Activated T-helper 1 cell treated with Interleukin-2 at 50 U/mL for 16 hours (primary cell): ENCODE data around the gene WBP1.
"Not testable (repeated sequence)": the region's sequence is repeated elsewhere in the genome, so short reads cannot be mapped to it uniquely, and the experiment has no call there.

Experiments
- DNase-seq: peaks from one replicate; pipeline ENCODE4 v3.0.0-alpha.2; 2020; ENCODE audit warnings: low read depth

WBP1 gene

DNA sequence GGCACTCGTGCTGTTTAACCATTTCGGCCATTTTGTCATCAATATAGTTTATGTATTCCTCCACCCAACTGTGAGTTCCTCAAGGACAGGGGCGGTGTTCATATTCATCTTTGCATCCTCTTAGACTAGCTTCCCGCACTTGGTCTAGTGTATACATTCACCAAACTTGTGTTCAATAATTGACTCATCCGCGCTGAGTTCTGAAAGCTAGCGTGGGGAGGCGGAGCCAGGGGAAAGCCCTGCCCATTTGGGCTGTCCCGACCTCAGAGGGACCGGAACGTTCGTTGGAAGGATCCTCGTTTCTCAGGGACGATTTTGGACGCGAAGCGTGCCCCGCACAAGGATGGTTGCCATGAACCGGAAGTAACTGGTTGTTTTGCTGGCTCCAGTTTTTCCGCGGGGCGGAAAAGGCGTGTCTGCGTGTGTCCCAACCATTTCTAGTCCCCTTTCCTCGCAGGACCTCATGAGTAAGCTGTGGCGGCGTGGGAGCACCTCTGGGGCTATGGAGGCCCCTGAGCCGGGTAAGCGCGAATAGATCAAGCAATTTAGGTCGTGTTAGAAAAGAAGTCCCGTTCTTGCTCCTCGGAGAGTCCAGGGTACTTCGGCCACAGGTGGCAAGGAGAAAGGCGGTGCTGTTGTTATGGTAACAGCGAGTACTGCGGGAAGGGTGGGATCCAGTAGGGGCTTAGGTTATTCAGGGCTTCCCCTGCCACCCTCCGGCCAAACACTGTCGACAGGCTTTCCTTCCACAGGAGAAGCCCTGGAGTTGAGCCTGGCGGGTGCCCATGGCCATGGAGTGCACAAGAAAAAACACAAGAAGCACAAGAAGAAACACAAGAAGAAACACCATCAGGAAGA lies 3.4 kb upstream of the WBP1 start, which contains the start of gene INO80B:
Gene INO80B (plus strand): TSS at position 434 of the 858 bp plus-strand sequence. CDS start 30 bp downstream, at position 464.
- peak; percentile 94 for DNase-seq

DNA sequence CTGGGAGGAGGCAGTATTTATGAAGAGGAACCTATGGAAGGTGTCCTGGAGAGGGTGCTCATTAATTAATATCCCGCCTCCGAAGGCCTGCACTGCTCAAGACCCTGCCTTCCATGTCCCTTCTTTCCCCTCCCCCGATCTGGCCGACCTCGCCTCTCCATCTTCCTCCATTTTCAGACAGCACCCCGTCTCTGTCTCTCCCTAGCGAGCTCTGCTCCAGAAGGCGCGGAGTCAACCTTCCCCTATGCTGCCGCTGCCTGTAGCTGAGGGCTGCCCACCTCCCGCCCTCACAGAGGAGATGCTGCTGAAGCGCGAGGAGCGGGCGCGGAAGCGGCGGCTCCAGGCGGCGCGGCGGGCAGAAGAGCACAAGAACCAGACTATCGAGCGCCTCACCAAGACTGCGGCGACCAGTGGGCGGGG lies 1.1 kb upstream of the WBP1 start:
- no peak for DNase-seq

DNA sequence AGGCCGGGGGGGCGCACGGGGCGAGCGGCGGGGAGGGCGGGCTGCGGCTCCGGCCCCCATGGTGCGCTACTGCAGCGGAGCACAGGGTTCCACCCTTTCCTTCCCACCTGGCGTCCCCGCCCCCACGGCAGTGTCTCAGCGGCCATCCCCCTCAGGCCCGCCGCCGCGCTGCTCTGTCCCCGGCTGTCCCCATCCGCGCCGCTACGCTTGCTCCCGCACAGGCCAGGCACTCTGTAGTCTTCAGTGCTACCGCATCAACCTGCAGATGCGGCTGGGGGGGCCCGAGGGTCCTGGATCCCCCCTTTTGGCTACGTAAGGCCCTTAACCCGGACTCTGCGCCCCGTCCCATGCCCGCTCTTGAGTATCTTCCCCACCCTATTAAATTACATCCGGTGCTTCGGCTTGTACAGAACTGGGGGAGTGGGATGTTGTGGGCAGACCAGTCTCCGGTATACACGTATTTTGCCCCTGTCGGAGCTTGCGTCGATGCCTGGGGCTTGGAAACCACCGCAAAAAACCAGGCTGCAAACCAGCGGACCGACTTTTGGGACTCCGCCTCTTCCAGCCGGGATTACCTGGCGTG lies 598 bp upstream of the WBP1 start:
- peak; percentile 70 for DNase-seq

DNA sequence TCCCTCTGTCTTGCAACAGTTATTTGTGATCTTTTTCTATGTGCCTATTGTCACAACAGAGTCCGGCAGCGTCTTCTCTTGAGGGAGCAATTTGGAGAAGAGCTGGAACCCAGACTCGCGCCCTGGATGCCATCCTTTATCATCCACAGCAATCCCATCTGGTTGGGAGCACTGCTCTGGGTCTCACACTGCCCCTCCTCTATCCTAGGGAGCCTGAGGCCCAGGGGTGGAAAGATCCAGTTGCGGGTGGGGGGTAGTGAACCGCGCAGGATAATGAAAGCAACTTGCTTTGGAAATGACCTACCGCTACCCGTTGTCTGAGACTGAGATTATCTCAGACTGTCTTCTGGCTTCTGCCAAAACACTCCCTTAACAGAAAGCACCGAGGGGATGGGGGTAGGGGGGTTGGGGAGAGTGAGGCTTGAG lies 713 bp downstream of the WBP1 start:
- no peak for DNase-seq

DNA sequence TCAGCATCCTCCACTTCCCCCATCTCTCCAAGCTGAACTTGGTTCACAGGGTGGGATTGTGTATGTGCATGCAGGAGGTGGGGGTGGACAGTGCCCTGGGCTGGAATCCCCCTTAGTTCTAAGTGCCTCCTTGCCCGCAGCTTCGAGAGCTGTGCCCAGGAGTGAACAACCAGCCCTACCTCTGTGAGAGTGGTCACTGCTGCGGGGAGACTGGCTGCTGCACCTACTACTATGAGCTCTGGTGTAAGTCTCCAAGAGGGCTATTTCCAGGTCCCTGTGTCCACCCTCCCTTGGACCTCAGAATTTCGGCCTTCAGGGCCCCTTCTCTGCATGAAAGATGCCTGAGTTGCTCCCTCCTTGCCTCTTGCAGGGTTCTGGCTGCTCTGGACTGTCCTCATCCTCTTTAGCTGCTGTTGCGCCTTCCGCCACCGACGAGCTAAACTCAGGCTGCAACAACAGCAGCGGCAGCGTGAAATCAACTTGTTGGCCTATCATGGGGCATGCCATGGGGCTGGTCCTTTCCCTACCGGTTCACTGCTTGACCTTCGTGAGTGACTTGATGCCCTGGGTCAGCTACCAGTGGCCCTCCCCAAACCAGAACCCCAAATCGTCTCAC lies 1.4 kb downstream of the WBP1 start:
- not testable (repeated sequence) for DNase-seq

DNA sequence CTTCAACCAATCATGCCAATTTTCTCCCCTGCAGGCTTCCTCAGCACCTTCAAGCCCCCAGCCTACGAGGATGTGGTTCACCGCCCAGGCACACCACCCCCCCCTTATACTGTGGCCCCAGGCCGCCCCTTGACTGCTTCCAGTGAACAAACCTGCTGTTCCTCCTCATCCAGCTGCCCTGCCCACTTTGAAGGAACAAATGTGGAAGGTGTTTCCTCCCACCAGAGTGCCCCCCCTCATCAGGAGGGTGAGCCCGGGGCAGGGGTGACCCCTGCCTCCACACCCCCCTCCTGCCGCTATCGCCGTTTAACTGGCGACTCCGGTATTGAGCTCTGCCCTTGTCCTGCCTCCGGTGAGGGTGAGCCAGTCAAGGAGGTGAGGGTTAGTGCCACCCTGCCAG lies 1.9 kb downstream of the WBP1 start:
- not testable (repeated sequence) for DNase-seq

DNA sequence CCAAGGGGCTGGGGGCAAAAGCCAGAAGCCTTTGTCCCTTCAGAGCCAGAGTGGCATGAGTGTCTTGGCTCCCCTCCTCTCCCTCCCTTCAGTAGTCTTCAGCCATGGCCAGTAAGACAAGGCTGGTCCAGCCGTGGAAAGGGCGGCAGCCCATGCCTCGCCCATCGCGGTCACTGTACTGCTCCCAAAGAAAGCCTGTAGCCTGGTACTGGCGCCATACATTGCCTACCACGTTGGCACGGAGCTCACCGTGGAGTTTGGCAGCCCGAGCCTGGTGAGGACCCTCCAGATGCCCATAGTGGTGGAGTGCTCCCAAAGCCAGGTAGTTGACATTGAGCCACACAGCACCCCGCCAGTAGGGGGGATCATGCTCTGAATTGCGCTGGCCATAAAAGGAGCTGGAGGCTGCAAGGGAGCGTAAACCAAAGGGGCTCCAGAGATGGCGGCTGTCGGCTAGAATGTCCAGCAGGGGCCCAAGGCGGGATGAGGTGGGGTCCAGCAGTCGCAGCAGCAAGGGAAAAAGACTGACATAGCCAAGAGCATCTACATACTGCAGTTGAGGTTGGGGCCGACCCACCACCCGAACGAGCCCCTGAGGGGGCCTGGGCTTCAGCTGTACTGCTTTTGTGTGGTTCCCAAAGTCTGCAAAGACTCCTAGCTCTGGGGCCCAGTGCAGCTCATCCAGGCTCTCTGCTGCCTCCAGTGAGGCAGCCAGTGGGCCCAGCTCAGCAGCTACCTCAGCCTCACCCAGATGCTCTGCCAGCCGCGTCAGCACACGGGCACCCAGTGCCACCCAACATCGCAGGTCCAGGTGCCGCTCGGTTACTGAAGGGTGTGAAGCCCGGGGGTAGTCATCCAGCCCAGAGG lies 3.2 kb downstream of the WBP1 start:
- DNase-seq, result no peak

DNA sequence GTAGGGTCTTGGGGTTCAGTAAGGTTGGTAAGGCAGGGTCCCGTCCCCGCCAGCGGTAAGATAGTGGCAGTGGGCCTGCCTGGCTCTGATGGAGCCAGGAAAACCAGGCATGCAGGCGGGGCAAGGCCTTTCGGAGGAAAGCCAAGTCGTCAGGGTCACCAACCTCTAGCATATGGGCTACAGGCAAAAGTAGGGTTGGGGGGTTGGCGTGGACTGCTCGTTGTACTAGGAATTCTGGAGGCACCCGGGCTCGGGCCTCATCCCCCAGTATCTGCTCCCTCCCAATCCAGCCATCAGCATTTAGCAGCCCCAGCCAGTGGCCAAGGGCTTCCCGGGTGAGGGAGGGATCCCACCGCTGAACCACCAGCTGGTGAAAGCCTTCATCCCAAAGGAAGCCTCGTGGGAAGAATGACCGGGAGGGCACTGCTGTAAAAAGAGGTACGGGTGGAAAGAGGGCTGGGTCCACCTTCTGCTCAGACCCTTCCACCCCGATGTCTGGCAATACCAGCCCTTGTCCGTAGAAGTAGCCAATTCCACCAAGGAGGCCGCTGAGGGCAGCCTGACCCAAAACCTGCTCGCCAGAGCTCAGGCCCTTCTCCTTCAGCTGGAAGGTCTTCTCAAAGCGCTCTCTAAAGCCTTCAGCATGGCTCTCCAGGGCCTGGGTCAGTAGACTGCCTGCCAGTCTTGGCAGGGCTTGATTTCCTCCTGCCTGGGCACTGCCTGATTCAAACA lies 4.0 kb downstream of the WBP1 start:
- DNase-seq, result no peak

DNA sequence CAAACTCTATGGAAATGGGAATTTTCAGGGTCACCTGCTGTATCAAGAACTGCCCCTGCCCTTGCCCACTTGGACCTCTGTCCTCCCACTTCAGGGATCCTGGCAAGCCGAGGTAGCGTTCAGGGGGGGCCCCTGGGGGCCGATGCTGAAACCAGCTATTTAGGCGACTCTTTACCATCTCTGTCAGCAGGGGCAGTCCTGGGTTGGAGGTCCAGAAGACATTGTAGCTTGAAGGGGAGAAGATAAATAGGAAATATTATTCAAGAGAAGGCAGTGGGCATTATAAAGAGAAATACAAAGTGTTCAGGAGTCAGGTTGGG lies 4.5 kb downstream of the WBP1 start:
- no peak for DNase-seq

DNA sequence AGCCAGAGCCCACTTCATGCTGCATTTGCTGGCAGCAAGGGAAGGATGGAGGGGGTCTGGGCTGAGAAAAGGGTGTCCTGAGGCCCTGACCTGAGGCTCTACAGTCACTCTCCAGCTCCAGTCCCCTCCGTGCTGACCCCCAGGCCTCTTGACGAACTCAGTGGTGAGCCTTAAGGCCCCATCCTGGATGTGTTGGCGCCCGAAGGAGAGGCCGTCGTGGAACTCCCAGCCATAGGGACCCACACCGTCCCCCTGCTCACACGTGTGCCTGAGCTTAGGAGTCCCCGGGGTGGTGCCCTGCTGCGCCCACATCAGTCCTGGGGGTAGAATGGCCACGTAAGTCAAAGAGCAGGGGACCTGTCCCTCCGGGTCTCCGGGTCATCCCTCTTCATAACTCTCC lies 6.2 kb downstream of the WBP1 start:
- DNase-seq, result no peak

DNA sequence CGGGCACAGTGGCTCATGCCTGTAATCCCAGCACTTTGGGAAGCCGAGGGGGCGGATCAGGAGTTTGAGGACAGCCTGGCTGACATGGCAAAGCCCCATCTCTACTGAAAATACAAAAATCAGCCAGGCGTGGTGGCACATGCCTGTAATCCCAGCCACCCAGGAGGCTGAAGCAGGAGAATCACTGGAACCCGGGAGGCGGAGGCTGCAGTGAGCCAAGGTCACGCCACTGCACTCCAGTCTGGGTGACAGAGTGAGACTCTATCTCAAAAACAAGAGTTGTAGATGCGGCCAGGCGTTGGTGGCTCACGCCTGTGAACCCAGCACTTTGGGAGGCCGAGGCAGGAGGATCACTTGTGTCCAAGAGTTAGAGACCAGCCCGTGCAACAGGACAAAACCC lies 12.5 kb downstream of the WBP1 start:
- DNase-seq, result not testable (repeated sequence)

DNA sequence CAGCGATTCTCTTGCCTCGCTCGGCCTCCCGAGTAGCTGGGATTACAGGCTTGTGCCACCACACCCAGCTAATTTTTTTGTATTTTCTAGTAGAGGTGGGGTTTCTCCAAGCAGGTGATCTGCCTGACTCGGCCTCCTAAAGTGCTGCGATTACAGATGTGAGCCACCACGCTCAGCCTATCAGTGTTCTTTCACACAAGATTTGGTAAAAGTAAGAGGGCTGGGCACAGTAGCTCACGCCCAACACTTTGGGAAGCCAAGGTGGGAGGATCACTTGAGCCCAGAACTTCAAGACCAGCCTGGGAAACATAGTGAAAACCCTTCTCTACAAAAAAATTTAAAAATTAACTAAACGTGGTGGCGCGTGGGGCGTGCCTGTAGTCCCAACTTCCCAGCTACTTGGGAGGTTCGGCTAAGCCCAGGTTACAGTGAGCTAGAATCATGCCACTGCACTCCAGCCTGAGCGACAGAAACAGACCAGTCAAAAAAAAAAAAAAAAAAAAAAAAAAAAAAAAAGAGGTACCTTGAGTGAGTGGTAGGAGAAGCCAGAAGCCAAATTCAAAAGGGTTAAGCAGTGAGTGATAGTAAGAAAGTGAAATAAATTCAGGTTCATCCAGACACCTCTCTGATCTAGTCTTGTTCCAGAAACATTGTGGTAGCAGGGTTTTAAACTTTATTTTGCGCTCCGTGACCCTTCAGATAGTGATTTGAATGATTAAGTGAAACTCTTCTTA lies 13.3 kb downstream of the WBP1 start:
- DNase-seq, result no peak

DNA sequence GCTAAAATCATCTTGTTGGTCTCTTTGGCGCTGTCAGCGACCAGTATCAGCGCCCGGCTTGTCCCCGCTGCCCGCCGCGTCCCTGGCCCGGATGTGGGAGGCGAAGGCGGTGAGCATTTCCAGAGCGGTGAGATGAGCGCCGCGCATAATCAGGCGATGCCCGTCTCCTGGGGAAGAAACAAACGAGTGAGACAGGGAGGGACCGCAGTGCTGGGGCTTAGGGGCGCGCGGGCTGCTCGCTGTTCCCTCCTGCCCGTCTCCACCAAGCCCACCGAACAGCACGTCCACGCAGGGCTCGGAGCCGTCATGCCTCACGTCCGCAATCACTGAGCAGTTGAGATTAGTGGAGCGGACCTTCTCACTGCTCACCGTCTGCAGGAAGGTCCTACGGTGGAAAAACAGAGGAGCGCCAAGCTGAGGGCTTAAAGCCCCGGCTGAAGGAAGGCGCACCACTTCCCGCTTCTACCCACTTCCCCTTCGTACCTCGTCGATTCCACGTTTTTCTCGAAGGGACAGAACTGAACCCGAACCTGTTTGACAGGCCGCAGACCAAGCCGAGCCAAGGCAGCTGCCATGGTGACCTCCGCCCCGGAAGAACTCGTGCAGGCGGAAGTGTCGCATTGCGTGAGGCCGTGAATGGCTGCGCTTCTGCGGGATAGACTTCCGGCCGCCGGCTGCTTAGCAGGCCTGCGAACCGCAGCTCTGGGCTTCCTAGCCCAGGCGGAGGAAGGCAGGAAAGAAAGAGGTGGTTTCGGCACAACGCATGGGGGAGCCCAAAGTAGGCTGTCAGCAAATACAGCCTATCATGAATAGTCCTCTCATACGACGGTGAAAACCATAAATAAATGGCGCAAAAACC lies 14.1 kb downstream of the WBP1 start, which contains the start of gene MRPL53:
Gene MRPL53 (minus strand): TSS at position 595 of the 859 bp plus-strand sequence. CDS start 20 bp downstream, at position 575.
- peak; percentile 93 for DNase-seq

DNA sequence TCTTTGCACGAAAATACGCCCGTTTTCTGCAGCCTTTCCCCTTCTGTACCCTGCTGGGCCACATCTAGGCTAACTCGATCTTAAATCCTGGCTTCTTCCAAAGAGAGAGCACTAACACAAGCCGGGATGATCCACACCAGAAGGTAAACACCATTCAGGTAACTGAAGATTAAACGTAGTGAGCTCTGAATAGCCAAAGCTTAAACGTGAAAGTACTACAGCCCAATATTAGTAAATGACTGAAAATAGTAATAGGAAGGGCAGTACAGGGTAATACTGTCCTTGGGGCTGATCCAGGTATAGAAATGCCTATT lies 14.7 kb downstream of the WBP1 start:
- no peak for DNase-seq

DNA sequence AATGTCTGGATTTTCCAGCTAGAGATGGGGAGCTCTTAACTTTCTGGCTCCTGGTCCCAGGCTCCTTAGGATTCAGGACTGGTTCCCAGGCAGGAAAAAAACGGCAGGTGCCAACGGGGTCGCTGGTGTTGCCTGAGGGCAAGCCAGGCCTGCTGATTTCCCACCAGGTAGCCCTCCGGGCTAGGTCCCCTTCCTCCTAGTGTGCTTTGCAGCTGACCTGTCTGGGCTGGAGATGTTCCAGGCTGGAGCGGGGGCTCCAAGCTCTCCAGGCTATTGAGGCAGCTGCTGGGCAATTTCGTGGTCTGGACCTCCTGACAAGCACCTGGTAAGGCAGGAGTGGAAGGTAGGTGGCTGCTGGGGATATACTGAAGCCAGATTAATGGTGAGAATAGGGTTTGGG lies 16.2 kb downstream of the WBP1 start:
- no peak for DNase-seq

DNA sequence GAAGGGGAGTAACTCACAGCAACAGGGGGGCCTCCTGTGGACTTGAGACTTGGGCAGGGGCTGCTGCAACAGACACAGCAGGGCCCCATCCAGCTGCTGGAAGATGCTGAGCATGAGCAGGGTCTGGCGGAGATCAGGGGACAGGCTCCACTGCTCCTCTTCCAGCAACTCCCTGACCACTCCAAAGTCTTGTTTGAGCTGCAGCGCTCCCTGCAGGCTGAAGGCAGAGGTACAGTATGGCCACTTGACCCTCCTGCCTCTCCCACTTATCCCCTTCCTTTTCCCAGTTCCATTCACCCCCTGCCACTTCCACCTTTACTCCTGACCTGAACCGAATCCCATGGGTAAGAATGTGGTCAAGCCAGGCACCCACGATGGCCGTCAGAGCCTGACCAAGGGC lies 16.7 kb downstream of the WBP1 start:
- DNase-seq, result no peak

DNA sequence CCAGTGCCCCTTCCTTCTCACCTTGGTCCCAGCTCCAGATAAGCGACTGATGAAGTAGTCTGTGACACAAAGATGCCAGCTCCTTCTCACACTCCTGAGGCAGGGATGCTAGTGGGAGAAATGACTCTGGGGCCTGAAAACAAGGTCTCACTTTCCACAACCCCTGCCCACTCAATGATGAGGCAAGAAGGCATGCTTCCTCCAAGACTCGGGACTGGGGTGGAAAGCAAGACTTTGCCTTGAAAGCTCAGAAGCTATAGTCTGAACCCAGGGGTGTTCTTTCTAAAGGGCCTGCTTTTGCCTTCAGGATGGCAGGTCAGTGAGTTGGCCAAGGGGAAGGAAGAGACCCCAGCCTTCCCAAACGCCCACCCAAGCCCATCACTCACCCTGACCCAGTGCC lies 23.2 kb downstream of the WBP1 start:
- no peak for DNase-seq

DNA sequence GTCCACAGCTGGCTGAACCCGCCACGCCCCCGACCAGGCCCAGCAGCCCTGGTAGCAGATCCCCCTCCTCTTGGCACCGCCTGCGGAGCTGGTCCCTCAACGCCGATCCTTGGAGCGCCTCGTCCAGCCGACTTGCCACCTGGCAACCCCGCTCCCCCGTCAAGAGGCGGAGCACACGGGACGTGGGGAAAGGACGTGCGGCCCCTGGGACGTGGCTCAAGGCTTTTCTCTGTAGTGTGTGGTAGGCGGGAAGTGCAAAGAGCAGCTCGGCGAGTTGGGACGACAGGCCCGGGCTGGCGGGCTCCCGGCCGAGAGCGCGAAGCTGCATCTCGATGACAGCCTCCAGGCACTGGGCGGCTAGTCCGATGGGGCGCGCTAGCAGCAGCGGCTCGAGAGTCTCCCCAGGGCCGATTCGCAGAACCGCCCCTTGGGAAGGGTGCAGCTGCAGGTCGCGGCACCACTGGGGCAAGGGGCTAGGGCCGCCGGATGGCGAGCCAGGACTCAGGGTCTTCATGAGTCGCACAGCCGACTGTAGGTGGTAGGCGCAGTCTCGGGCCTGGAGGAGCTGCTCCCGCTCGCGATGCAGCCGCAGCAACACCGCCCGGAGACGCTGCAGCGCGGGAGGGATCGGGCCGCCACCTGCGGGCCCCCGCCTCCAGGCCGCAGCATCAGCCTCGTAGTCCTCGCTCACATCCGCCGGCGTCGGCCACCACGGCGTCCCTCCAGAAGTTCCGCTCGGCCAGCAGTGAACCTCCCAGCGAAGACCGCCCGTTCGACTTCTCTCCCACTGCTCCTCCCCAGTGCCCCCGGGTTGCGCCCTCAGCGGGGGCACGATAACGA lies 23.9 kb downstream of the WBP1 start:
- DNase-seq, result peak; percentile 35
